Hepatocyte (in vitro differentiated cells): ENCODE data around the gene COL13A1.

Source experiments
- CTCF ChIP-seq: fragments of 200-600 bp; sonication (generic); IDR thresholded peaks from 2 replicates; pipeline ENCODE4 v1.5.1; 2016; ENCODE audit warnings: antibody characterized with exemption, mild to moderate bottlenecking; ENCODE audit not compliant: poor library complexity
- EZH2 ChIP-seq: fragments of 200-600 bp; sonication (generic); IDR thresholded peaks from 2 replicates; pipeline ENCODE4 v1.6.1; 2016; ENCODE audit warnings: antibody characterized with exemption, mild to moderate bottlenecking, borderline replicate concordance

- TF ChIP-seq CTCF (peak; percentile 41), EZH2 (no peak)
Measured at GRCh38 chr10:69861251-69862240, 59.8 kb downstream of the COL13A1 start.
